RWPE1 (cell line): Measurements from ENCODE around the gene STYK1.

Source experiments
- CTCF ChIA-PET: fragments of 350-600 bp; sonication (Branson Sonifier 250); formaldehyde crosslinking; extraction: SDS; loops from one replicate; lab custom pipeline; 2021; lab: Yijun Ruan, JAX
- POLR2A ChIA-PET: fragments of 400-600 bp; formaldehyde crosslinking; extraction: SDS; loops from one replicate; lab custom pipeline; 2020; ENCODE audit warnings: antibody characterized with exemption; ENCODE audit not compliant: low non-redundant PET; lab: Yijun Ruan, JAX
- DNase-seq: peaks from one replicate; pipeline ENCODE4 v3.0.0; 2012; ENCODE audit warnings: low spot score
- H3K27ac ChIP-seq: fragments of 450-650 bp; 2 replicates; pipeline ENCODE4 v1.5.1; 2017
- CTCF ChIP-seq: fragments of 450-650 bp; conservative IDR thresholded peaks from 2 replicates; pipeline ENCODE4 v1.5.1; 2017; ENCODE audit warnings: low read depth, mild to moderate bottlenecking

Gene STYK1

GRCh38 chr12:10635306-10635705 lies 38.5 kb downstream of the STYK1 start:
- no peak overlapping the region for H3K27ac ChIP-seq
- CTCF ChIA-PET: interaction anchor here (0.5 kb wide), 1 partner anchor 62 kb away, joined by 3 read pairs; no protein-coding TSS in a partner anchor
- no peak for TF ChIP-seq CTCF
- POLR2A ChIA-PET: no interaction called here
- DNase-seq: no peak

DNA sequence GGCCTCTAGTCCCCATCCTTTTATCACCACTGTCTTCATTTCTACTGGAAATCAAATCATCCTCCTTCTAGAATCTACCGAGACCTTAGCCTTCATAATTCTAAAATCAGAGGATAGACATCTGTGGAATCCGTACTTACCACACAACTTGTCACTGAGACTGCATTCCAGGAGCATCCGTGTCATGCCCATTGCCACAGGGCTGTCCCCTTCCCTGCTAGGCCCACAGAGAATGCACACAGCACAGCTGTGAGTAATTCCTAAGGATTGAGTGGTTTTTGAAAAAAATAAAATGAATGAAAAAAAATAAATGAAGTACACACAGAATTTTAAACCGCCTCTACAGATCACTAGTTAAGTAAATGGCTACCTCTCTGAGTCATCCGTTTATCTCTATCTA lies 39.4 kb downstream of the STYK1 start:
- POLR2A ChIA-PET: no interaction called here

GRCh38 chr12:10633541-10633940 lies 40.3 kb downstream of the STYK1 start:
- no peak overlapping the region for H3K27ac ChIP-seq
- no peak for DNase-seq
- TF ChIP-seq CTCF: no peak
- POLR2A ChIA-PET: no interaction called here
- CTCF ChIA-PET: interaction anchor here (0.7 kb wide), 1 partner anchor 122 kb away, joined by 6 read pairs; no protein-coding TSS in a partner anchor

More for the DNA sequence above, 39.4 kb downstream of the STYK1 start:
- no peak for DNase-seq
- CTCF ChIA-PET: no interaction called here
- no peak overlapping the region for H3K27ac ChIP-seq
- no peak for TF ChIP-seq CTCF

DNA sequence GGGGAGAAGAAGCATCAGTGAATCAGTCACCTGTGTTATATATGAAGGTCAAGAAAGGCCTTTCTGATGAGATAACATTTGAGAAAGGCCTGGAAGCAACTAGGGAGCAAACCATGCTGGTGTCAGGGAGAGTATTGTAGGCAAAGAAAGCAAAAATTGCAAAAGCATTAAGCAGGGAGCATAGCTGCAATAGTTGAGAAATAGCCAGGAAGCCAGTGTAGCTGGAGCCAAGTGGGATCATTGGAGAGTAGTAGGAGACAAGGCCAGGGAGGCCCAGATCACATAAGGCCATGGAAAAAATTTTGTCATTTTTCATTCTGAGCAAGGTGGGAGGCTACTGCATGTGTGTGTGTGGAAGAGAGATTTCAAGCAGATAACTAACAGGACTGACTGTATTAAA lies 41.6 kb downstream of the STYK1 start:
- H3K27ac ChIP-seq: no peak overlapping the region
- DNase-seq: no peak
- CTCF ChIA-PET: no interaction called here
- POLR2A ChIA-PET: no interaction called here
- no peak for TF ChIP-seq CTCF

DNA sequence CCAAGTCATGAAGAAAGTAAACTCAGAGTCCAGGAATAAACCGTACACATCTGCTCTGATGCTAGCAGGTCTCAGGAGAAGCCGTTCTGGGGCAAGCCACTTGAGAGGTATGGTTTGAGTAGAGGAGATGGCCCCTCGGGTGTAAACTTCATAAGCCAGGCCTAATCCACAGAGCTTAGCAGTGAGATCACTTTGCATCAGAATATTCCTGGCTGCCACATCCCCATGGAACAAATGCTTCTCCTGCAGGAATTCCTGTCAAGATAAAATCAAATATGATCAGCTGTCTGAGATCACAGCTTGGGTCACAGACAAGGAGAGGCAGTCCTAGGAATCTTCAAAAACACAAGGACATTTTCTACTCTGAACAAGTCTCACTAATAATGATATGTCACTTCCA lies 49.2 kb downstream of the STYK1 start:
- no peak for TF ChIP-seq CTCF
- DNase-seq: no peak
- ChIA-PET POLR2A (no interaction called here), CTCF (no interaction called here)
- H3K27ac ChIP-seq: no peak overlapping the region

DNA sequence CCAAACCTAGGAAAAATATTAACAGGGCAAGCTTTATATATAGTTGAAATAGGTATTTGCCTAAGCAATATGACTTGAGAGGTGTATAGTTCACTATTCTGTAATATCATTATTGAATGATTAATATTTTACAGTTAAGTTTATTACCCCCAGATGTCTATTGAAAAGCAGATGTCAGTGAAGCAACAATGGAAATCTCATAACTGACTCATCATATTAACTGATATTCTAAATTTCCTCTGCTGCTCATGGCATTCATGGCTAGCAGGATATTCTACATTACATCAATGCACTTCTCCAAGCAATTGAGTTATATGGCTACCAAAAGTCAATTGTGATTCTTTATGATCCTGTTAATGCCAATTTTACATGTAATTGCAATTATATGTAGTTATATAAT lies 50.7 kb downstream of the STYK1 start:
- CTCF ChIA-PET: no interaction called here

More for the DNA sequence above, 50.7 kb downstream of the STYK1 start:
- H3K27ac ChIP-seq: no peak overlapping the region
- DNase-seq: no peak
- TF ChIP-seq CTCF: no peak
- POLR2A ChIA-PET: no interaction called here
